Ishikawa (cell line): ENCODE results near the gene NEGR1.

Source experiments
- CEBPB ChIP-seq: IDR thresholded peaks from 2 replicates; pipeline ENCODE4 v1.6.1; 2012
- CREB1 ChIP-seq: IDR thresholded peaks from 2 replicates; pipeline ENCODE4 v1.6.1; 2012; ENCODE audit warnings: low read depth
- EGR1 ChIP-seq: IDR thresholded peaks from 2 replicates; pipeline ENCODE4 v1.6.1; 2012
- EP300 ChIP-seq: IDR thresholded peaks from 2 replicates; pipeline ENCODE4 v1.6.1; 2012; ENCODE audit warnings: borderline replicate concordance
- FOXM1 ChIP-seq: IDR thresholded peaks from 2 replicates; pipeline ENCODE4 v1.6.1; 2012; ENCODE audit warnings: low read depth, borderline replicate concordance
- NFIC ChIP-seq: IDR thresholded peaks from 2 replicates; pipeline ENCODE4 v1.6.1; 2012
- RAD21 ChIP-seq: IDR thresholded peaks from 2 replicates; pipeline ENCODE4 v1.6.1; 2012; ENCODE audit warnings: low read depth
- TAF1 ChIP-seq: IDR thresholded peaks from 2 replicates; pipeline ENCODE4 v1.6.1; 2012; ENCODE audit warnings: low read depth, mild to moderate bottlenecking
- TCF12 ChIP-seq: IDR thresholded peaks from 2 replicates; pipeline ENCODE4 v1.6.1; 2012; ENCODE audit warnings: low read depth
- TEAD4 ChIP-seq: IDR thresholded peaks from 2 replicates; pipeline ENCODE4 v1.6.1; 2012
- YY1 ChIP-seq: IDR thresholded peaks from 2 replicates; pipeline ENCODE4 v1.6.1; 2012; ENCODE audit warnings: low read depth
- ZBTB7A ChIP-seq: IDR thresholded peaks from 2 replicates; pipeline ENCODE4 v1.6.1; 2012; ENCODE audit warnings: low read depth
- TF ChIP-seq, protein P1 (sequence below): IDR thresholded peaks from 2 replicates; pipeline ENCODE4 v1.6.1; 2012
- TF ChIP-seq, protein P2 (sequence below): IDR thresholded peaks from 2 replicates; pipeline ENCODE4 v1.6.1; 2012; ENCODE audit warnings: low read depth, mild to moderate bottlenecking
- TF ChIP-seq, protein P3 (sequence below): IDR thresholded peaks from 2 replicates; pipeline ENCODE4 v1.6.1; 2012

NEGR1 gene

DNA sequence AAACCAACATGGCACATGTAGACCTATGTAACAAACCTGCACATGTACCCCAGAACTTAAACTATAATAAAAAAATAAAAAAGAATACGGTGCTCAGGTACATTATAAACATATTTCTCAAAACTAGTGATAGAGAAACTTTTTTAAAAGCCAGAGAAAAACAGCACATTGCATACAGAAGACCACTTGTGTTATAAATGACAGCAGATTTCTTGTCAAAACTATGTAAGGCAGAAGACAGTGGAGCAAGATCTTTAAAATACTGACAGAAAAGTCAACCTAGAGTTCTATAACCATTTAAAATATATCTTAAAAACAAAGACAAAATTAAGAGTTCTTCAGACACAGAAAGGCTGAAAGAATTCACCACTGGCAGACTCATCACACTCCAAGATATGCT is 144.7 kb downstream of the NEGR1 start:
- TF ChIP-seq, protein P1, sequence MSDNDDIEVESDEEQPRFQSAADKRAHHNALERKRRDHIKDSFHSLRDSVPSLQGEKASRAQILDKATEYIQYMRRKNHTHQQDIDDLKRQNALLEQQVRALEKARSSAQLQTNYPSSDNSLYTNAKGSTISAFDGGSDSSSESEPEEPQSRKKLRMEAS, result no peak
- TF ChIP-seq CREB1, result no peak

DNA sequence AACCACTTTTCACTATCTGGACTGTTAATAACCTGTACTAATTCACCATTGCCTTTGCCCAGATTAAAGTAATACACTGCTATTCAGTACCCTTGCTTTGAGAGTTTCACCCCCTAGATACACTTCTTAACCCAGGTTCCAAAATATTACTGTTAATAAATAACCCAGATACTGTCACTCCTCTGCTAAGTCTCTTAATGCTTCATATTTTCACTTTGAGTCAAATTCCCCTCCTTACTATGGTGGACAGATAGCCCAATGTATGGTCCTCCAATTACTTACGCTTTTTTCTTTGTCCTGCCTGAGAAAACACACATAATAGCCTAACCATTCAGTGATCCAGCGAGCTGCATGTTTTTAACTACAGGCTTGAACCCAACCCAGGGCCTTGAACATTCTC is 152.5 kb downstream of the NEGR1 start:
- TF ChIP-seq CEBPB, result no peak
- no peak for TF ChIP-seq ZBTB7A
- no peak for TF ChIP-seq YY1
- no peak for TF ChIP-seq CREB1
- TF ChIP-seq, protein P1, result no peak
- TF ChIP-seq, protein P2, sequence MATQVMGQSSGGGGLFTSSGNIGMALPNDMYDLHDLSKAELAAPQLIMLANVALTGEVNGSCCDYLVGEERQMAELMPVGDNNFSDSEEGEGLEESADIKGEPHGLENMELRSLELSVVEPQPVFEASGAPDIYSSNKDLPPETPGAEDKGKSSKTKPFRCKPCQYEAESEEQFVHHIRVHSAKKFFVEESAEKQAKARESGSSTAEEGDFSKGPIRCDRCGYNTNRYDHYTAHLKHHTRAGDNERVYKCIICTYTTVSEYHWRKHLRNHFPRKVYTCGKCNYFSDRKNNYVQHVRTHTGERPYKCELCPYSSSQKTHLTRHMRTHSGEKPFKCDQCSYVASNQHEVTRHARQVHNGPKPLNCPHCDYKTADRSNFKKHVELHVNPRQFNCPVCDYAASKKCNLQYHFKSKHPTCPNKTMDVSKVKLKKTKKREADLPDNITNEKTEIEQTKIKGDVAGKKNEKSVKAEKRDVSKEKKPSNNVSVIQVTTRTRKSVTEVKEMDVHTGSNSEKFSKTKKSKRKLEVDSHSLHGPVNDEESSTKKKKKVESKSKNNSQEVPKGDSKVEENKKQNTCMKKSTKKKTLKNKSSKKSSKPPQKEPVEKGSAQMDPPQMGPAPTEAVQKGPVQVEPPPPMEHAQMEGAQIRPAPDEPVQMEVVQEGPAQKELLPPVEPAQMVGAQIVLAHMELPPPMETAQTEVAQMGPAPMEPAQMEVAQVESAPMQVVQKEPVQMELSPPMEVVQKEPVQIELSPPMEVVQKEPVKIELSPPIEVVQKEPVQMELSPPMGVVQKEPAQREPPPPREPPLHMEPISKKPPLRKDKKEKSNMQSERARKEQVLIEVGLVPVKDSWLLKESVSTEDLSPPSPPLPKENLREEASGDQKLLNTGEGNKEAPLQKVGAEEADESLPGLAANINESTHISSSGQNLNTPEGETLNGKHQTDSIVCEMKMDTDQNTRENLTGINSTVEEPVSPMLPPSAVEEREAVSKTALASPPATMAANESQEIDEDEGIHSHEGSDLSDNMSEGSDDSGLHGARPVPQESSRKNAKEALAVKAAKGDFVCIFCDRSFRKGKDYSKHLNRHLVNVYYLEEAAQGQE, result no peak
- no peak for TF ChIP-seq TCF12

DNA sequence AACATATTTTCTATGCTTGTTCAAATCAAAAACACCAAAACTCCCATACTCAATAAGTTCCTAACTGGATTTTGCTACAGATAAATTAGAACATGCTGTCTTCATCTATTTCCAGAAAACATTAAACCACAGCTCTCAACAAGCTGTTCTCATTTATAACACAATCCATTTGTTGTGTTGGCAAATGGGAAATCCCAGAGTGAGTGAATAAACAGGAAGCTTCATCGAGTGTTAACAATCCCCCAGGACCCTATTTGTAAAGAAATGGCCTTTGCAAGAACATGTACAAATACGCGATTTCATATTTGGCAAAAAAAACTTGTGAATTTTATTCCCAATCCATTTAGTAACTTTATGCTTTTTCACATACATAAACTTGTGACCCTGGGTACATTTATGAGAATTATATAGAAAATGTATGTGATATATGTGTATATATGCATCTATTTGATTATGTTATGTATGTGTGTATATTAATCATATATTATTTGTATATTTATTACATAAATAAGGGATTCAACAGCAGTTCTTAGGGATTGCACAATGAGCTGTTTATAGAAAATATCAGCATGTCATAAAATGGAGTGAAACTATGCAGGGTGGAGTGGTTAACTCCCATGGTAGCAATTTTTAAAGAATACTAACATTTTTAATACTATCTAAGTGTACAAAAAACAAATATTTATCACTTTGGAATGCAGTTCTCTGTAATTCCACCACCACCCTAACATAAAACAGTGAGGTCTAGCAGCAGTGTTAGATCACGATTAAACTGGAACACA is 160.0 kb downstream of the NEGR1 start:
- no peak for TF ChIP-seq TAF1
- TF ChIP-seq, protein P1, result no peak
- no peak for TF ChIP-seq TCF12
- TF ChIP-seq YY1, result no peak
- TF ChIP-seq, protein P2, result no peak
- TF ChIP-seq EP300, result no peak
- no peak for TF ChIP-seq CEBPB
- no peak for TF ChIP-seq FOXM1
- no peak for TF ChIP-seq RAD21
- no peak for TF ChIP-seq CREB1
- TF ChIP-seq, protein P3, sequence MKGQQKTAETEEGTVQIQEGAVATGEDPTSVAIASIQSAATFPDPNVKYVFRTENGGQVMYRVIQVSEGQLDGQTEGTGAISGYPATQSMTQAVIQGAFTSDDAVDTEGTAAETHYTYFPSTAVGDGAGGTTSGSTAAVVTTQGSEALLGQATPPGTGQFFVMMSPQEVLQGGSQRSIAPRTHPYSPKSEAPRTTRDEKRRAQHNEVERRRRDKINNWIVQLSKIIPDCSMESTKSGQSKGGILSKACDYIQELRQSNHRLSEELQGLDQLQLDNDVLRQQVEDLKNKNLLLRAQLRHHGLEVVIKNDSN, result no peak
- TF ChIP-seq EGR1, result no peak
- TF ChIP-seq TEAD4, result no peak
- no peak for TF ChIP-seq NFIC
- TF ChIP-seq ZBTB7A, result no peak

DNA sequence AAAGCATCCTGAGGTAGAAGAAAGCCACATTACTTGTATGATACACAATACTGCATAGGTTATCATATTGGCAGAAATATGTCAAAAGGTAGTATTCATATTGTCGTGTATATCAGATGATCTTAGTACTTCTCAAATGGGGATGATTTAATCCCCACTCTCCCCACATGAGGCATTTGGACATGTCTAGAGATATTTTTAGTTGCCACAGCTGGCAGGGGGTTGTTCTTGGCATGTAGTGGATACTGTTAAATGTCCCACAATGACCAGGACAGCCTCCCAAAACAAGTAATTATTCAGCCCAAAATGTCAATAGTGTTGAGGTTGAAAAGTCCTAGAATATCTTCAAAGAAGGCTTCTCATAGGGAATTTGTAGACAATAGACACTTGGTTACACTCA is 162.8 kb downstream of the NEGR1 start:
- TF ChIP-seq EP300, result no peak
- no peak for TF ChIP-seq EGR1
- TF ChIP-seq NFIC, result no peak
- TF ChIP-seq TAF1, result no peak
- TF ChIP-seq, protein P2, result no peak
- no peak for TF ChIP-seq YY1
- TF ChIP-seq RAD21, result no peak
- TF ChIP-seq, protein P1, result no peak
- no peak for TF ChIP-seq CEBPB
- no peak for TF ChIP-seq TEAD4
- TF ChIP-seq, protein P3, result no peak
- TF ChIP-seq TCF12, result no peak
- TF ChIP-seq ZBTB7A, result no peak
- TF ChIP-seq FOXM1, result no peak
- TF ChIP-seq CREB1, result no peak
